ENCODE measurements around the gene MAPKAP1.

Gene MAPKAP1

GRCh38 chr9:125432715-125433385 is 274.2 kb downstream of the MAPKAP1 start:
- H3K4me3 ChIP-seq (ENCODE audit: low read depth, low read length): no peak overlapping the region
- H3K79me2 ChIP-seq (ENCODE audit: control insufficient read depth, insufficient read depth, low read length, unreplicated experiment): no peaks in the 10 kb centered on the region
- H2AFZ ChIP-seq (ENCODE audit: low read length, unreplicated experiment): no peak overlapping the region
- H3K4me1 ChIP-seq (ENCODE audit: control insufficient read depth, insufficient read depth, low read length, unreplicated experiment): no peaks in the 10 kb centered on the region
- no peak overlapping the region for H3K27ac ChIP-seq (ENCODE audit: low read depth, low read length)
- no peaks in the 10 kb centered on the region for H3K27me3 ChIP-seq (ENCODE audit: insufficient read depth, low read length)
- no peaks in the 10 kb centered on the region for H3K36me3 ChIP-seq (ENCODE audit: insufficient read depth, low read length)

GRCh38 chr9:125431741-125432271 is 275.2 kb downstream of the MAPKAP1 start:
- Histone ChIP-seq H2AFZ (ENCODE audit: low read length, unreplicated experiment) (no peak overlapping the region), H3K4me3 (ENCODE audit: low read depth, low read length) (no peak overlapping the region), H3K27ac (ENCODE audit: low read depth, low read length) (no peak overlapping the region), H3K27me3 (ENCODE audit: insufficient read depth, low read length) (no peaks in the 10 kb centered on the region), H3K36me3 (ENCODE audit: insufficient read depth, low read length) (no peaks in the 10 kb centered on the region), H3K79me2 (ENCODE audit: control insufficient read depth, insufficient read depth, low read length, unreplicated experiment) (no peaks in the 10 kb centered on the region), H3K4me1 (ENCODE audit: control insufficient read depth, insufficient read depth, low read length, unreplicated experiment) (no peaks in the 10 kb centered on the region)

GRCh38 chr9:125431012-125431305 is 276.0 kb downstream of the MAPKAP1 start:
- Histone ChIP-seq H3K4me1 (ENCODE audit: control insufficient read depth, insufficient read depth, low read length, unreplicated experiment) (no peaks in the 10 kb centered on the region), H3K36me3 (ENCODE audit: insufficient read depth, low read length) (no peaks in the 10 kb centered on the region), H3K4me3 (ENCODE audit: low read depth, low read length) (no peak overlapping the region), H2AFZ (ENCODE audit: low read length, unreplicated experiment) (no peak overlapping the region), H3K27me3 (ENCODE audit: insufficient read depth, low read length) (no peaks in the 10 kb centered on the region), H3K27ac (ENCODE audit: low read depth, low read length) (no peak overlapping the region), H3K79me2 (ENCODE audit: control insufficient read depth, insufficient read depth, low read length, unreplicated experiment) (no peaks in the 10 kb centered on the region)

GRCh38 chr9:125430161-125431011 is 276.6 kb downstream of the MAPKAP1 start:
- Histone ChIP-seq H2AFZ (ENCODE audit: low read length, unreplicated experiment) (no peak overlapping the region), H3K4me3 (ENCODE audit: low read depth, low read length) (no peak overlapping the region), H3K79me2 (ENCODE audit: control insufficient read depth, insufficient read depth, low read length, unreplicated experiment) (no peaks in the 10 kb centered on the region), H3K27me3 (ENCODE audit: insufficient read depth, low read length) (no peaks in the 10 kb centered on the region), H3K27ac (ENCODE audit: low read depth, low read length) (no peak overlapping the region), H3K36me3 (ENCODE audit: insufficient read depth, low read length) (no peaks in the 10 kb centered on the region), H3K4me1 (ENCODE audit: control insufficient read depth, insufficient read depth, low read length, unreplicated experiment) (no peaks in the 10 kb centered on the region)

GRCh38 chr9:125429476-125430160 is 277.4 kb downstream of the MAPKAP1 start:
- no peaks in the 10 kb centered on the region for H3K27me3 ChIP-seq (ENCODE audit: insufficient read depth, low read length)
- no peaks in the 10 kb centered on the region for H3K4me1 ChIP-seq (ENCODE audit: control insufficient read depth, insufficient read depth, low read length, unreplicated experiment)
- H3K36me3 ChIP-seq (ENCODE audit: insufficient read depth, low read length): no peaks in the 10 kb centered on the region
- H3K4me3 ChIP-seq (ENCODE audit: low read depth, low read length): no peak overlapping the region
- H3K79me2 ChIP-seq (ENCODE audit: control insufficient read depth, insufficient read depth, low read length, unreplicated experiment): no peaks in the 10 kb centered on the region
- no peak overlapping the region for H2AFZ ChIP-seq (ENCODE audit: low read length, unreplicated experiment)
- H3K27ac ChIP-seq (ENCODE audit: low read depth, low read length): no peak overlapping the region

- no peak overlapping the region for H2AFZ ChIP-seq (ENCODE audit: low read length, unreplicated experiment)
- no peaks in the 10 kb centered on the region for H3K4me1 ChIP-seq (ENCODE audit: control insufficient read depth, insufficient read depth, low read length, unreplicated experiment)
These were observed 278.0 kb downstream of the MAPKAP1 start for GRCh38 chr9:125428902-125429467.

GRCh38 chr9:125428060-125428901 is 278.7 kb downstream of the MAPKAP1 start:
- Histone ChIP-seq H3K27me3 (ENCODE audit: insufficient read depth, low read length) (no peaks in the 10 kb centered on the region), H2AFZ (ENCODE audit: low read length, unreplicated experiment) (no peak overlapping the region), H3K27ac (ENCODE audit: low read depth, low read length) (no peak overlapping the region), H3K79me2 (ENCODE audit: control insufficient read depth, insufficient read depth, low read length, unreplicated experiment) (no peaks in the 10 kb centered on the region), H3K4me3 (ENCODE audit: low read depth, low read length) (no peak overlapping the region), H3K36me3 (ENCODE audit: insufficient read depth, low read length) (no peaks in the 10 kb centered on the region), H3K4me1 (ENCODE audit: control insufficient read depth, insufficient read depth, low read length, unreplicated experiment) (no peaks in the 10 kb centered on the region)

More at GRCh38 chr9:125428902-125429467, 278.0 kb downstream of the MAPKAP1 start:
- Histone ChIP-seq H3K4me3 (ENCODE audit: low read depth, low read length) (no peak overlapping the region), H3K36me3 (ENCODE audit: insufficient read depth, low read length) (no peaks in the 10 kb centered on the region), H3K27me3 (ENCODE audit: insufficient read depth, low read length) (no peaks in the 10 kb centered on the region), H3K79me2 (ENCODE audit: control insufficient read depth, insufficient read depth, low read length, unreplicated experiment) (no peaks in the 10 kb centered on the region), H3K27ac (ENCODE audit: low read depth, low read length) (no peak overlapping the region)

GRCh38 chr9:125427556-125427955 is 279.5 kb downstream of the MAPKAP1 start:
- no peaks in the 10 kb centered on the region for H3K79me2 ChIP-seq (ENCODE audit: control insufficient read depth, insufficient read depth, low read length, unreplicated experiment)
- H2AFZ ChIP-seq (ENCODE audit: low read length, unreplicated experiment): no peak overlapping the region
- H3K27ac ChIP-seq (ENCODE audit: low read depth, low read length): no peak overlapping the region
- H3K4me3 ChIP-seq (ENCODE audit: low read depth, low read length): no peak overlapping the region
- no peaks in the 10 kb centered on the region for H3K27me3 ChIP-seq (ENCODE audit: insufficient read depth, low read length)
- H3K4me1 ChIP-seq (ENCODE audit: control insufficient read depth, insufficient read depth, low read length, unreplicated experiment): no peaks in the 10 kb centered on the region
- H3K36me3 ChIP-seq (ENCODE audit: insufficient read depth, low read length): no peaks in the 10 kb centered on the region

- Histone ChIP-seq H3K4me1 (ENCODE audit: control insufficient read depth, insufficient read depth, low read length, unreplicated experiment) (no peaks in the 10 kb centered on the region), H3K27ac (ENCODE audit: low read depth, low read length) (no peak overlapping the region), H3K27me3 (ENCODE audit: insufficient read depth, low read length) (no peaks in the 10 kb centered on the region), H2AFZ (ENCODE audit: low read length, unreplicated experiment) (no peak overlapping the region), H3K4me3 (ENCODE audit: low read depth, low read length) (no peak overlapping the region), H3K36me3 (ENCODE audit: insufficient read depth, low read length) (no peaks in the 10 kb centered on the region), H3K79me2 (ENCODE audit: control insufficient read depth, insufficient read depth, low read length, unreplicated experiment) (no peaks in the 10 kb centered on the region)
These were observed 280.1 kb downstream of the MAPKAP1 start for GRCh38 chr9:125426926-125427325.

Data from ACC112 (cell line).